Hematopoietic multipotent progenitor cell treated with erythropoietin and hydrocortisone succinate and interleukin-3 and kit ligand, for 4 days (in vitro differentiated cells): ENCODE data around the gene MIAT.
"Not testable (repeated sequence)": the region's sequence is repeated elsewhere in the genome, so short reads cannot be mapped to it uniquely, and the experiment has no call there.

Source experiments
- DNase-seq: peaks from one replicate; pipeline ENCODE4 v3.0.0-alpha.2; 2015

MIAT gene

DNA sequence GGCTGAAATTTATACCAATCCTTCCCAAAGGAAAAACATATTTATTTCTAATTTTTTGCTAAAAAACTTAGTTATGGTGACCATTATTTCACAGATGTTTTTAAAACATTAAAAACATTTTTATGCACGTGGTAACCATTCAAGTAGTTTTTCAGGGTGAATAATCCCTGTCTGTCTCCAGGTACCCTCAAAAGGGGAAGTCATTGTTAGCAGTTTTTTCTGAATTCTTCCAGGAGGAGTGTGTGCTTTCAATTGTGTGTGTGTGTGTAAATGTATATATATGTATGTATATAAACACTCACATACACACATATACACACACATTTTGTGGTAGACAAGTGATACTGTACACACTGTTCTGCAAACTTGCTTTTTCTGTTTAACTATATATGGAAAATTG lies 43.9 kb downstream of the MIAT start:
- no peak for DNase-seq

DNA sequence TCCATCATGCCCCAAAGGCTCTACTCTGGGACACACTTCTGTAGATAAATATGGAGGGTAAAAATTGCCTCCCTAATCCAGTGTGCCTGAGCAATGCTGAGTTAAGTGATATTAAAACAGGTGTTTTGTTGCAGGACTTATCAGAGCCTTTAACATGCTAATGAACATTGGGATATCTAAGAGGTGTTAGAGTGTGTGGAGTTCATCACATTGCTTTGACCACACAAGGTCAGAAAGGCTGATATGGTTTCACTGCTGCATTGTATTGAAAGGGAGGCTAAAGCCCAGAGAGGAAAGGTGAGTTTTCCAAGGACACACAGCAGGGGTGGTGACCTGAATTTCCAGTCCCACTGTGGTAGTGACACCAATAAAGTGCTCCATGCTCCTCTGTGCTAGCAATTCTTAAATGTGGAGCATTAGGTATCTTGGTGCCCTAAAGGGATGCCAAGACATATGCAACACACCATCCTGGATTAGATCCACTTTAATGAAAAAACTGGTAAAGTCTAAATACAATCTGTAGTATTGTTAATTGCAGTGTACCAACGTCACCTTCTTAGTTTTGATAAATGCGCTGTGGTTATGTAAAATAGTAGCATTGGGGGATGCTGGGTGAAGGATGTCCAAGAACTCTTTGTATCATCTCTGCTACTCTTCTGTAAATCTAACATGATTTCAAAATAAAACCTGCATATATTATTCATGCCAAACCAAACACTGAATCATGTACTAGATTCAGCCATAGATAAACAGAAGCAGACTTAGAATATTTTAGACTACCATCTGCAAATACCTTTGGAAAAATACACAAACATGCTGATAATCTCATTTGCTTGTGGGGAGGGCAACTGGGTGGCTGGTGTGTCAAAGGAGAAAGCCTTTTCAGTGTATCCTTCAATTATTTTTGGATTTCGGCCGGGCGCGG lies 45.8 kb downstream of the MIAT start:
- no peak for DNase-seq

DNA sequence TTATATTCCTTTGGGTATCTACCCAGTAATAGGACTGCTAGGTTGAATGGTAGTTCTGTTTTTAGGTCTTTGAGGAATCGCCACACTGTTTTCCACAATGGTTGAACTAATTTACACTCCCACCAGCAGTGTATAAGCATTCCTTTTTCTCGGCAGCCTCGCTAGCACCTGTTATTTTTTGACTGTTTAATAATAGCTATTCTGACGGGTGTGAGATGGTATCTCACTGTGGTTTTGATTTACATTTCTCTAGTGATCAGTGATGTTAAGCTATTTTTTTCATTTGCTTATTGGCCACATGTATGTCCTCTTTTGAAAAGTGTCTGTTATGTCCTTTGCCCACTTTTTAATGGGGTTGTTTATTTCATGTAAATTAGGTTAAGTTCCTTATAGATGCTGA lies 48.0 kb downstream of the MIAT start:
- not testable (repeated sequence) for DNase-seq

DNA sequence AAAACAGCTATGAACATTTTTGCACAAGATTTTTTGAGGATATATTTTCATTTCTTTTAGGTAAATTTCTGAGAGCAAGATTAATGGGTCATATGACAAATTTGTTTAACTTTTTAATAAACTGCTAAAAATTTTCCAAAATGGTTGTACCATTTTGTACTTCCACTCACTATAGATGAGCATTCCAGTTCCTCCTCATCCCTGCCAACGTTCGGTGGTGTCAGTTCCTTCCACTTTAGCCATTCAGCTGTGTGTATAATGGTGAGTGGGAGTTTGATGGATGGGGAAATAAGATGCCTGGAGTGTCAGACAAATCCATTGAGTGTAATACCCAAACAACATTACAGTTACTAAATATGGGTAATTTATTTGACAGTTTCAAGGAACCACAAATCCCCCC lies 49.7 kb downstream of the MIAT start:
- DNase-seq = no peak

DNA sequence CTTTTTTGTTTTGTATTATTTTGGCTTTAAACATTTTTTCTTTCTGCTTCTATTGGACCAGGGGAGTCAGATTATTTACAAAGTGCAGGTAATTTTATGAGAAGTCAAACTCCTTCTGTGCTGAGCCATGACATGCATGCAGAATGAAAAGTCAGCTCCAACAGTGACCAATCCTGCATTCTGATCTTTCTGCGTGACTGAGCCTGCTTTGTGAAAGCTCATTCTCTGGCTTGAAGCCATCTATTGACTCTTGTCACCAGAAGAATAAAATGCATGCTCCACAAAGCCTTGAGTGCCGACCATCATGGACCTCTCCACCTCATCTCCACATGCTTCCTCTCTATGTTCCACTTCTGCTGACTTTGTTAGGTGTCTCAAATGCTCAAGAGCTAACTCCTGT lies 50.2 kb downstream of the MIAT start:
- no peak for DNase-seq

DNA sequence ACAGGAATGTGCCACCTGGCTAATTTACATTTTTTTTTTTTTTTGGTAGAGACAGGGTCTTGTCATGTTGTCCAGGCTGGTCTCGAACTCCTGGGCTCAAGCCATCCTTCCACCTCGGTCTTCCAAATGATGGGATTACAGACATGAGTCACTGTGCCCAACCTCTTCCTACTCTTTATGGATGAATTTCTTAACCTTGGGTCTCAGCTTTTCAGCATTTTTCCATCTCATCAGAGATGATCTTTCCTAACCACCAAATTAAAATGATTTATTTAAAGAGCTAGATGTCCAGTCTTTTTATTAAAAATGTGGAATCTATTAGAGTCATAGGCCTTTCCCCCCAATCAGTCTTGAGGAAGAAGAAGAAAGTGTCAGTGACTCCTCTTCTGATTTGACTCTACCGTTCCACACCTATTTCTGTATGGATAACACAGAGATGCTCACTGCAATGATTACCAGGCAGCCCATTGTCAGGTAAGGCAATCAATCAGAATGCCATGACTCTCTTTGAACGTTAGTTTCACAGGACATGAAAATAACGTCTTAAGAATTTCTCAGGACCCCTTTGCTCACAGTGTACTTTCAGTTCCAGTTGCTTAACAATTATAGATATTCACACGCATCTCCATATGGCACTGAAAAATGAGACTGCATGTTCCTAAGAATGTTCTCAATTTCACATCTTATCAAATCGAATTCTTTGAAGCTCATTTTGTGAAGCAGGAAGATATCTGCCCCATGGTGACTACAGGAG lies 51.0 kb downstream of the MIAT start:
- no peak for DNase-seq

DNA sequence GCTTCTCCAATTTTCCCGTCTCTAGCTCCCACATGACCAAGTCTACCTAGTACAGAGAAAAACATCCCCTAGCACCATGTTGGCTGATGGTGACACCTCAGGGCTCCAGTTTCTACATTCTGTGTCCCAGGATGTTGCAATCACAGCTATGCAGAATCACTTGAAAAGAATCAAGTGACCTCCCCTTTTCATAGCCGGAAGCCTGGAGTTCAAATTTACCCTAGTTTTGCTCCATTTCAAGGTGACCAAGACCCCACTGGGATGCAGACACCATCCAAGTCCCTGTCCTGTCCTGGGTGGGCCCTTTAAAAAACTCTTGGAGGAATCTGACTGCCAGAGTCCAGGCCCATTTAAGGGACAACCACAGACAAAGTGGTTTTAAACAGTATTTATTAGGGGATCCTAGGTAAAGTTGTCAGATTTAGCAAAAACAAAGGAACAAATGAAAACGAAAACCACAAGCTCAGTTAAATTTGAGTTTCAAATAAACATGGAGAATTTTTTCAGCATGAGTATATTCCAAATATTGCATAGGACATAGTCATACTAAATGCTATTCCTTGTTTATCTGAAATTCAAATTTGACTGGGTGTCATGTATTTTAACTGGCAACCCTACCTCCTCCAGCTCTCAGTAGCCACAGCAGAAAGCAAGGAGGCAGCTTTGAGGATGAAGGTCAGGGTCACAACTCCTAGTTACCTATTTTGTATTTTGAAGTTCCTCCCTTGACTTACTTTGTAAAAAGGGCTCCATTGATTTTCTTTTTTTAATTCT lies 52.4 kb downstream of the MIAT start:
- DNase-seq = no peak

DNA sequence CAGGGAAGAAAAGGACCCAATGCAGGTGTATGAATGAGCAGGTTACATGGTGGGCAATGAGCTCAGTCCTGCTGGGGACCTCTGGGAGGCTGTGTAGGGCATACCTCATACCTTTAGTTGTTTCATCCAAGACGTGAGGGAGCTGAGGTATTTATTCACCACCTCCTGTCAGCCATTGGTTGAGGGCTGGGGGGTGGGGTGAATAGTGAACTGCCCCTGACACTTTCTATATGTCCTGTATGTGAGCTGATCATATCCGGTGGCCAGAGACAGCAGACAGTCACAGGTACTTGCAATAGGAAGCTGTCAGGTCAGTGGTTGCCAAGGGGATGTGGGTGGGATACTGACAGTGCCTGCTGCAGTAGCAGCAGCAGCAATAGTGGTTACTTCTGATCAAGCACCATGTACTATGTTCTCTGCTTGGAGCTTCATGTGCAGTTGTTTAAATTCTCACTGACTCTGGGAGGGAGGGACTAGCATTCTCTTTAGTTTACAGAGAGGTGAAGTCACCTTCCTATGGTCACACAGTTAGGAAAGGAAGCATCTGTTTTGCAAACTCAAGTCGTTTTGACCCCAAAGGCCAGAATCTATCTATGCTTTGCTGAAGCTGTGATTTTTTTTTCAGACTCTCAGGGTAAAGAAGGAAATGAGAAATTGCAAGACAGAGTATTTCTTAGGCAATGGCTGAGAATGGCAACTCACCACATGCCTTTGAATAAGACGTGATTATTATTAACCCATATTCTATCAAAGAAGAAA lies 54.0 kb downstream of the MIAT start:
- no peak for DNase-seq

DNA sequence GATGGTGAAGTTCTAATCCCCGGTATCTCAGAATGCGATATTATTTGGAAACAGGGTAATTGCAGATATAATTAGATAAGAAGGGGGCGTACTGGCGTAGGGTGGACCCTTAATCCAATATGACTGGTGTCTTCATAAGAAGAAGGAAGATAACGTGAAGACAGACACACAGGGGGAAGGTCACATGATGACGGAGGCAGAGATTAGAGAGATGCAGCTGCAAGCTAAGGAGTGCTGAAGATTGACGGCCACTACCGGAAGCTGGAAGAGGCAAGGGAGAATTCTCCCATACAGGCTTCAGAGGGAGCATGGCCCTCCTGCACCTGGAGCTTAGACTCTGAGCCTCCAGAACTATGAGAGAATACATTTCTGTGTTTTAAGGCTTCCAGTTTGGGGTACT lies 54.8 kb downstream of the MIAT start:
- DNase-seq = no peak

DNA sequence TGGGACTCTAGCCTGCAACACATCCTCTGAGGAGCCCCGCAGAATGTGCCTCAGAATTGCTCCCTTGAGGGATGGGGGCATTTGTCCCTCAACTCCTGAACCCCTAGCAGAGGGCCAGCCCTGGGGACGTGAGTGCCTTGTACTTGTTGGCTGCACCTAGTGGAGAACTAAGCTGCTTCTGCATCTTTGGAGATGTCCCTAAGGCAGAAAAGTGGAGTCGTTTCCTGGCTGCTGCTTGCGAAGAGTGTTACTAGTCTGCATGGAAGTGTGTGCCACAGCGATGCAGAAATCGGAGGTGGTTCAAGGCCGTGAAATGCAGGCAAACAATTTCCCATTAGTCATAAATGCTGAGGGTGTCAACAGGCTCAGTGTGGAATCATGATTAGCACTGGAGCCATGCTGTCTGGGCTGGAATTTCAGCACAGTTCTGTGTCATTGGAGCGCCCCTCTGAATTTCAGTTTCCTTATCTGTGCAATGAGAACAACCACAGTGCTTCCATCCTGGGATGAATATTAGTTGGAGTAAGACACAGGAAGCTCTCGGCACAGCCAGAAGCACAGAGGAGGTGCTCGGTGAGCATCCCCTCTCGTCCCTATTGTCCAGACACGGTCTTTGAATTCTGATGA lies 56.5 kb downstream of the MIAT start:
- no peak for DNase-seq

DNA sequence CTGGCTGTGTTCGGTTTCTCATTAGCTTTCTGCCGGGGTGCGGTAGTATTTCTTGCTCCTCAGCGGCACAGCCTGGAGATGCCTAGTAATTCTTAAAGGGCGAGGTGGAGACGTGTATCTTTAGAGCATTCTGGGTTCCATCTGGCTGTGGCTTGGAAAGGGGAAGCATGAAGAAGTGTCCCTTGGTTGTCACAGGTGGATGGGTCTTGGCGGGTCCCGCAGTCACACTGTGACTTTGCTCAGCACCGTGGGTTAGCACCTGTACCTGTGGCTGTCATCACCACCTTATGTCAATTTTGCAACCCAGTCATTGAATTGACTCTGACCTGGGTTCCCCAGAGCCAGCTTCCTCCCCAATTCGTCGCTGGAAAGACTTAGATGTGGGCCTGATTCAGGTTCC lies 57.6 kb downstream of the MIAT start:
- DNase-seq = no peak

DNA sequence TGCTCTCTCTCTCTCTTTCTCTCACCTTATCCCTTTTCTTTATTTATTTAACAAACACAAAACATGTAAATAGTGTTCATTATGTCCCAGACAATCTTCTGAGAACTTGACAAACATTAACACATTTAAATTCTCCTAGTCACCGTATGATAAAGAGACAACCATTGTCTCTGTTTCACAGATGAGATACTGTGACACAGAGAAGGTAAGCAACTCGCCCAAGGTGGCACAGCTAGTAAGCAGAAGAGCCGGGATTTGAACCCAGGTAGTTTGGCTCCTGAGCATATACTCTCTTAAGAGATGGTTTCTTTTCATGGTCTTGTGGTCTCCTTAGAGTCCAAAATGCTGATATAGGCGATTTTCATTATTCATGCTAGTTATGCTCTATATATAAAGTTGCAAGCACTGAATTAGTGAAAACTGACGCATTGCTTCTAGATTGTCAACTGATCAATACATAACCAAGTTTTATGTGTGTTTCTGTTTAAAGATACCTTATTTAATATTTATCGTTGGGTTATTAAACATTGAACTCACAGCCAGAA lies 58.1 kb downstream of the MIAT start:
- DNase-seq = no peak

DNA sequence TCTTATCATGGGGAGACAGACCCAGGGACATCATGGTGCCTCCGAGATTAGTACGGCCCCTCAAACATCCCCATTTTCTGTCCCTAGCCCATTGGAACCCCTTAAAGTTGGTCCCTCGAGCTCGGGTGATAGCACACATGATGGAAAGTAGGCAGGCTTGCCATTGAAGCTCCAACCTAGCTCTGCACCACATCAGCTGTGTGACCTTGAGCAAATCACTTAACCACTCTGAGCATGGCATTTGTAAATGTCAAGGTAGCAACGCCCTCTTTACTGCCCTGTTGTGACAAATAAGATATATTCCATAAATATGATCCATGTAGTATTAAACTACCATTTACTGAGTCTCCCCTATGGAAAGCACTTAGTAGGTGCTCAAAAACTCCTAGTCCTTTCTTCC lies 61.1 kb downstream of the MIAT start:
- no peak for DNase-seq

DNA sequence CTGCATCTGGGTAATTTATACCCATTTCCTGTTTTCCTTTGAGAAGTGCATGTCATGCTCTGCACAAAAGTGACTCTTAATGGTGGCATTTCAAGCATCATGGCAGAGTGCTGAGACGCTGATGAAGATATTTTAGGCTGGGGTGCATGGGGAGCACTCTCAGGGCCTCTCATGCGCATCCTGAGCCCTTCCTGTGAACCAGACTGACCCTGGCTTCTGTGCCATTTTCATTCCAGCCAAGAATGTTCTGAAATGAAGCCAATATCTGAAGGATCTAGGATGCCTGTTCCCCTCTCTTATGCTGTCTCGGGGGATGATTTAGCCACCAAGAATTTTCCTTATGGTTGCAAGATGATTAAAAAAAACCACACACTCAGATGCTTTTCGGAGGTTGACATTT lies 61.5 kb downstream of the MIAT start:
- DNase-seq = no peak

DNA sequence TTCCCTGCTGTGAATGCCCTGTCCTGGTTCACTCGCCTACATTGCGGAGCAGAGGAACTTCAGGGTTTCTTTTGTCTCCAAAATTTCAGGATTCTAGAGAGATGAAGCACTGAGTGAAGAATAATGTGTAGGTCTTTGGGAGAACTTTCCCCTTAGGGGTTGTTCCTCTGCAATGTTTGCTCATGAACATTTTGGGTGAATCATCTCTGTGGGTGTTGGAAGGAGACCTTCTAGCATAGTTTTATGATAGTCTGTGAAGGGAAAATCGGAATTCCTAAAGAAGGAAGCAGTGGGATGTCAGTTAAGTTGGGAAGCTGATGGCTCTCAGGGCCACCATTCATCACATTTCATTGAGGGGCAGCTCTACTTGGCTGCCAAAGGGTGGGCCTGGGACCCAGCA lies 64.8 kb downstream of the MIAT start:
- no peak for DNase-seq

DNA sequence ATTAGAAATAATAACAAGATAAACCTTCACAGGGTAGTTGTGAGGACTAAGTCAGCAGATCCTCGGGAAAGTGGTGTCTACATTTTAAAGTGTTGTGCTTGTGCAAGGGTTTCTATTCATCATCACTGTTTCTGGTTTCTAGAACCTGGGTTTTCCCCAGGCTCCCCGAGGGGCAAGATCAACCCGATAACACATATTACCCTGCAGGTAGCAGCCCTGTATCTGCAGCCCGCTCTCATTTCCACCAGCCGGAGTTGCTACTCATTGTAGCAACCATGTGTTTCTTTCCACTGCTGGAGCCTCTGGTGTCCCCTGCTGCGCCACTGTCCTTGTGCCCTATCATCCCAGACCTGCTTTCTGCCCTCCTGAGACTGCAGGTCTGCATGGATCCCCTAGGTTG lies 67.0 kb downstream of the MIAT start:
- no peak for DNase-seq

DNA sequence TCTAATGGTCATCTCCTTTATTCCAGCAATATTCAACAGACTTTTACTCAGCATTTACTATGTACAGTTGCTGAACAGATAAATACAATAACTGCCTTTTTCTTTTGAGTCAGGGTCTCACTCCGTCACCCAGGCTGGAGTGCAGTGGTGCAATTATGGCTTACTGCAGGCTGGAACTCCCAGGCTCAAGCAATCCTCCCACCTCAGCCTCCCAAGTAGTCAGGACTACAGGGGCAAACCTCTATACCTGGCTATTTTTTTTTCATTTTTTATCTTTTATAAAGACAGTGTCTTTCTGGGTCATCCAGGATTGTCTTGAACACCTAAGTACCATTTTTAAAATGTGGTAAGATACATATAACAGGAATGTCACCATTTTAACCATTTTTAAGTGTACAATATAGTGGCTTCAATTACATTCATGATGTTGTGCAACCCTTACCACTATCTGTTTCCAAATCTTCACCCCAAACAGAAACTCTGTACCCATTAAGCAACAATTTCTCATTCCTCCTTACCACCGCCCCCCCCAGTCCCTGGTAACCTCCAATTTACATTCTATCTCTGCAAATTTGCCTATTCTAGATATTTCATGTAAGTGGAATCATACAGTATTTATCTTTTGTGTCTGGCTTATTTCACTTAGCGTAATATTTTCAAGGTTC lies 67.8 kb downstream of the MIAT start:
- peak; percentile 82 for DNase-seq
